SW480 (cell line): ENCODE measurements around the gene TPD52L3.

ENCODE experiments used
- DNase-seq: peaks from one replicate; pipeline ENCODE4 v3.0.0-alpha.2; 2016; ENCODE audit warnings: low spot score

The TPD52L3 gene

GRCh38 chr9:6328103-6328502 lies at the start of gene TPD52L3:
Gene TPD52L3, plus strand, starts transcription at chr9:6328375. Its CDS starts 221 bp downstream, at chr9:6328596.
- DNase-seq = no peak

- DNase-seq = no peak
Observed at GRCh38 chr9:6301858-6302257, 26.3 kb upstream of the TPD52L3 start.

GRCh38 chr9:6302417-6302816 lies 25.8 kb upstream of the TPD52L3 start:
- DNase-seq = no peak

GRCh38 chr9:6304232-6304631 lies 23.9 kb upstream of the TPD52L3 start:
- DNase-seq = no peak

- DNase-seq = peak; percentile 44
Observed at GRCh38 chr9:6305954-6306563, 22.1 kb upstream of the TPD52L3 start.

GRCh38 chr9:6307551-6308096 lies 20.6 kb upstream of the TPD52L3 start:
- DNase-seq = no peak

GRCh38 chr9:6330958-6331634 lies 2.9 kb downstream of the TPD52L3 start:
- no peak for DNase-seq

GRCh38 chr9:6334305-6334704 lies 6.1 kb downstream of the TPD52L3 start:
- DNase-seq = no peak

- no peak for DNase-seq
Observed at GRCh38 chr9:6348766-6349165, 20.6 kb downstream of the TPD52L3 start.

- DNase-seq = no peak
Observed at GRCh38 chr9:6351737-6352136, 23.6 kb downstream of the TPD52L3 start.

- DNase-seq = peak; percentile 68
Observed at GRCh38 chr9:6354072-6354686, 26.0 kb downstream of the TPD52L3 start.

- no peak for DNase-seq
Observed at GRCh38 chr9:6355728-6356127, 27.6 kb downstream of the TPD52L3 start.

- DNase-seq = no peak
Observed at GRCh38 chr9:6356441-6356840, 28.3 kb downstream of the TPD52L3 start.

GRCh38 chr9:6356904-6357303 lies 28.7 kb downstream of the TPD52L3 start:
- DNase-seq = no peak

- DNase-seq = no peak
Observed at GRCh38 chr9:6367128-6367890, 39.1 kb downstream of the TPD52L3 start.

- DNase-seq = no peak
Observed at GRCh38 chr9:6368831-6369230, 40.7 kb downstream of the TPD52L3 start.
